ENCODE measurements around the gene GTF2A1L.

DNA sequence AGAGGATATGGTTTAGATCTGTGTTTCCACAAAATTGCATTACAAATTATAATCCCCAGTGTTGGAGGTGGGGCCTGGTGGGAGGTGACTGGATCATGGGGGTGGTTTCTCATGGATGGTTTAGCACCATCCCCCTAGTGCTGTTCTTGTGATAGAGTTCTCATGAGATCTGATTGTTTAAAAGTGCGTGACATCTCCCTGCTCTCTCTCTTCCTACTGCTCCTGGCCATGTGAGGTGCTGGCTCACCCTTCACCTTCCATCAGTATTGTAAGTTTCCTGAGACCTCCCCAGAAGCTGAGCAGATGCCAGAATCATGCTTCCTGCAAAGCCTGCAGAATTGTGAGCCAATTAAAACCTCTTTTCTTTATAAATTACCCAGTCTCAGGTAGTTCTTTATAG lies 104.7 kb downstream of the GTF2A1L start:
- TF ChIP-seq, protein P1, sequence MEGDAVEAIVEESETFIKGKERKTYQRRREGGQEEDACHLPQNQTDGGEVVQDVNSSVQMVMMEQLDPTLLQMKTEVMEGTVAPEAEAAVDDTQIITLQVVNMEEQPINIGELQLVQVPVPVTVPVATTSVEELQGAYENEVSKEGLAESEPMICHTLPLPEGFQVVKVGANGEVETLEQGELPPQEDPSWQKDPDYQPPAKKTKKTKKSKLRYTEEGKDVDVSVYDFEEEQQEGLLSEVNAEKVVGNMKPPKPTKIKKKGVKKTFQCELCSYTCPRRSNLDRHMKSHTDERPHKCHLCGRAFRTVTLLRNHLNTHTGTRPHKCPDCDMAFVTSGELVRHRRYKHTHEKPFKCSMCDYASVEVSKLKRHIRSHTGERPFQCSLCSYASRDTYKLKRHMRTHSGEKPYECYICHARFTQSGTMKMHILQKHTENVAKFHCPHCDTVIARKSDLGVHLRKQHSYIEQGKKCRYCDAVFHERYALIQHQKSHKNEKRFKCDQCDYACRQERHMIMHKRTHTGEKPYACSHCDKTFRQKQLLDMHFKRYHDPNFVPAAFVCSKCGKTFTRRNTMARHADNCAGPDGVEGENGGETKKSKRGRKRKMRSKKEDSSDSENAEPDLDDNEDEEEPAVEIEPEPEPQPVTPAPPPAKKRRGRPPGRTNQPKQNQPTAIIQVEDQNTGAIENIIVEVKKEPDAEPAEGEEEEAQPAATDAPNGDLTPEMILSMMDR (conservative IDR thresholded peaks at IDR 0.05; ENCODE audit: low read depth, low read length): no peak
- no peak for TF ChIP-seq EZH2 (IDR thresholded peaks at IDR 0.05; ENCODE audit: borderline replicate concordance, low read depth, low read length, poor library complexity, severe bottlenecking)

Data from A673 (cell line).